GM19467 (cell line): ENCODE data around the gene HOXD12.
A peak's percentile ranks its signal among the peaks of the same experiment; 100 is the strongest.

Experiments
- ATAC-seq: cut with Tn5 transposase; IDR thresholded peaks from one replicate; pipeline ENCODE4 v1.9.1; 2021; ENCODE audit warnings: mild to moderate bottlenecking, moderate library complexity; ENCODE audit not compliant: unreplicated experiment

HOXD12 gene

GRCh38 chr2:176092270-176093144, 7.1 kb upstream of the HOXD12 start, which contains the start of gene HOXD13:
Gene HOXD13, plus strand, starts transcription at chr2:176092721. Its CDS starts 170 bp downstream, at chr2:176092891.
- ATAC-seq: no peak

- ATAC-seq: no peak
Measured at GRCh38 chr2:176093145-176093897, 6.3 kb upstream of the HOXD12 start.

GRCh38 chr2:176093898-176094249, 5.7 kb upstream of the HOXD12 start:
- no peak for ATAC-seq

- ATAC-seq: no peak
Measured at GRCh38 chr2:176094349-176094748, 5.2 kb upstream of the HOXD12 start.

GRCh38 chr2:176095421-176095820, 4.2 kb upstream of the HOXD12 start:
- no peak for ATAC-seq

- ATAC-seq: no peak
Measured at GRCh38 chr2:176096243-176096985, 3.2 kb upstream of the HOXD12 start.

GRCh38 chr2:176096986-176097819, 2.4 kb upstream of the HOXD12 start:
- peak; percentile 85 for ATAC-seq

- no peak for ATAC-seq
Measured at GRCh38 chr2:176097820-176098365, 1.7 kb upstream of the HOXD12 start.

GRCh38 chr2:176098366-176099158, 1.0 kb upstream of the HOXD12 start:
- ATAC-seq: no peak

GRCh38 chr2:176099159-176099727, 352 bp upstream of the HOXD12 start:
- no peak for ATAC-seq

GRCh38 chr2:176100547-176101140, 1.0 kb downstream of the HOXD12 start:
- no peak for ATAC-seq

- ATAC-seq: no peak
Measured at GRCh38 chr2:176101216-176101830, 1.7 kb downstream of the HOXD12 start.

- no peak for ATAC-seq
Measured at GRCh38 chr2:176101842-176102241, 2.2 kb downstream of the HOXD12 start.

- ATAC-seq: no peak
Measured at GRCh38 chr2:176102309-176102866, 2.8 kb downstream of the HOXD12 start.

GRCh38 chr2:176103194-176103593, 3.6 kb downstream of the HOXD12 start:
- no peak for ATAC-seq

- ATAC-seq: no peak
Measured at GRCh38 chr2:176103742-176104315, 4.2 kb downstream of the HOXD12 start.

GRCh38 chr2:176104316-176105077, 4.9 kb downstream of the HOXD12 start:
- no peak for ATAC-seq
